Inflammatory macrophage (primary cell): ENCODE data around the gene PACSIN2.

Experiments used
- DNase-seq, 2 donors: peaks; one replicate each; pipeline ENCODE4 v3.0.0-alpha.2; 2020 to 2022

Gene PACSIN2

DNA sequence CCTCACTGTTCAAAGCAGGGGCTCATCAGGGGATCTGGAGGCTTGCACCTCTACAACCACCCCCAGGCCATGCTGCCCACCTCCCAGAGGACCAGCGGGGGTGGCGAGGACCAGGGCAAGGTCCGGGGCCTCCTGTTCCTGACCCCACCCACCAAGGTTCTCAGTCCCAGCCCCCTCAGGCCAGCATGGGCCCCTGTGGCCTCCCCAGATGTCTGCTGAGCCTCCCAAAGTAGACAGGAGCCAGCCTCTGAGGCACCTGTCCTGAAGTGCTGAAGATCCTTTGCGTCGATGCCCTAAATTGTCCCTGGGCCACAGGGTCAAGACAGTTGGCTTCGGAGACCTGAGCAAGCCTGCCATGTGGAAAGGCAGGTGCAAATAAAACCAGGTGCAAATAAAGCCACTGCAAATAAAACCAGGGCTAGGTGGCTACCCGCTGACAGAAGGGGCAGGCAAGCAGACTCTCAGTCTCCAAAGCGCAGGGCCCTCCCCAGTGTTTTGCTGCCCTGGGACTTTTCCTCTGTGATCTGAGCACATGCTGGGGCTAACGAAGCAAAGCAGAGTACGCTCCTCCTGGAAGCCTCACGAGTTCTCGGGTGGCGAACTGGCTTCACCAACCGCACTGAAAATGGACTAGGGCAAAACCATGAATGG is 135.5 kb downstream of the PACSIN2 start:
- DNase-seq, result no peak

DNA sequence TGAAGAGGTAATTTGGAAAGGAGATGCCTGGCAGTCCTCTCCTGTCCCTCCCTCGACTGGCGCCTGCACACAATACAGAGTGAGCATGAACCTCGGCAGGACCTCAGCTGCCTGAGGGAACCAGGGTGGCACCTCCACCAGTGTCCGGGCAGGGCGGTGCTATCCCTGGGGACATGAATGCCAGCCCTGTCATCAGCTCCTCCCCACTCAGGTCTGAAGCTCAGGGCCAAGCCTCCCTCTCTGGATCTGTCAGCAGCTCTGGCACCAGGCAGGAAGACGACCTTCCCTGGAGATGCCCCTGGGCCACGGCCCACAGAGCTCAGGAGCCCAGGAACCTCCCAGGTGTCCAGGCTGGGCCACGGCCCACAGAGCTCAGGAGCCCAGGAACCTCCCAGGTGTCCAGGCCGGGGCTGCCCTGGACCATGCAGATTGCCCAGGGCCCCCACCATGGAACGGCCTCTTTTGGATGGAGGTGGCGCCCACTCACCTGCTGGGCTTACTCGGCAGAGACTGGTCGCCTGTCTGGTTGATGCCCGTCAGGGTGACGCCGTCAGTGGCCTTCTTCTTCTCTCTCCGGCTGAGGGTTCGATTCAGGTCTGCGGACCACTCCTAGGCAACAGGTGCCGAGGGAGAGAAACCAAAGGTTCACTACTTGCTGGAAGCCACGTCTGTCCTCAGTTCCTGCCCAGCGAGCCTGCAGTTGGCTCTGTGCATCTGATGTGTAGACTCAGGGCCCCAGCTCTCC is 136.2 kb downstream of the PACSIN2 start:
- DNase-seq, result no peak

DNA sequence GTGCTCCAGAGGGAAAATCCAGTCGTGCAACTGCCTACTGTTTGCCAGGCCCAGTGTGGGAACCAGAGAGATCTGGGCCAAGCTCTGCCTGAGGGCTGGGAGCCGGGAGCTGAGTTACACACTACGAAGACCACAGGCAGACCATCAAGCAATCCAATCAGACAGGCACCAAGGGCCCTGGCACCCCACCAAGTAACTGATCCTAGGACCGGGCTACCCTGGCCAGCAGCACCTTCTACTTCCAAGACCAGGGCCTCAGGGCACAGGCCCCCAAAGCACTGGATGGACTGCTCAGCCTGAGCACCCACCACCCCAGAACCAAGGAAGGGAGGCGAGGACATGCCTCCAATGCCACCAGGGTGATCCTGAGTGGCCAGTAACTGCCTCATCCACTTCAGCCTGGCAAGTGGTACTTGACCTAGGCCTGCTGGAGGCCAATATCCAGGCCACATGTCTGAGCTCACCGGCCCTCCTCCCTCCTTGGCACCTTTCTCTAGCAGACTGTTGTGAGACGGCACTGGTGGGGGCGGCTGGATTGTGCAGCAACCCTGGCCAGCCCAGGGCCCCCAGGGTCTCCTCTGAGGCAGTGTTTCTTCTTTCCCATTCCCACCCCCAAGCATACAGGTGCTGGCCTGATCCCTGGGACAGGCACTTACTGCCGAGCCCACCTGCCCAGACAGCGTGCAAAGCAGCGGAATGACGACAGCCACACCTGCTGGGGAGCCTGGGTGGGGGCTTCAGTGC is 137.2 kb downstream of the PACSIN2 start:
- DNase-seq, result no peak

DNA sequence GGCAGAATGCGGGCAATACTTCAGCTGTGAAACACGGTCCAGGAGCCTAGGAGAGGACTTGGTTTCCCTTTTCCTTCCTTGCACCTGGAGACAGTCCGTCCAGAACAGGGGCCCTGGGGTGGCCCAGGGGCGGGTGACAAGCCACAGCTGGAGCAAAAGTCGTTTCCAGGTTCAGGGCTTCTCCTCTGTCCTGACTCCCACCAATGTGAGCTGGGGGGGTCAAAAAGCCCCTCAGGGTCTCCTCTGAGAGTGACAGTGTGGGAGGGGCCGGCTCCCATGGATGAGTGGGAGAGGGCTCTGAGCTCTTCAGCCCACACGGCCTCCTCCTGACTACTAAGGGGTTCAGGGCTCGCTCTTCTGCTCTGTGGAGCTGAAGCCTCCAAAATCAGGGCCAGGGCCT is 137.8 kb downstream of the PACSIN2 start:
- DNase-seq, result no peak

DNA sequence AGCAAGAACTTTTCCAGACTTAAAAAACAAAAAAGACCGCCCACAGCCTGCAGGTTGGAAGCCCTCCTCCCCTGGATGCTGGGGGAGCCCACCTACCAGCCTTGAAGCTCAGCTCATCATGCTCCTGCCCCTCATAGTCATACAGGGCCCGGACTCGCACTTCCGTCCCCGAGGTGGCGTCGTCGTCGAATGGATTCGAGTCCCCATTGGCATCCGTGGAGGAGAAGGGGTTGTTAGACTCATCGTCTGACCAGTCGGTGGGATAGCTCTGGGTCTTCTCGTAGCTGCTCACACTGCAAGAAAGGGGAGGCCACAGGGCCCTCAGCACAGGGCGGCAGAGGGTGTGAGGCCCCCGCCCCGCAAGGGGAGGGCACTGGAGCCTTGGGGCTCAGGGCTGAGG is 138.9 kb downstream of the PACSIN2 start:
- DNase-seq, result no peak

DNA sequence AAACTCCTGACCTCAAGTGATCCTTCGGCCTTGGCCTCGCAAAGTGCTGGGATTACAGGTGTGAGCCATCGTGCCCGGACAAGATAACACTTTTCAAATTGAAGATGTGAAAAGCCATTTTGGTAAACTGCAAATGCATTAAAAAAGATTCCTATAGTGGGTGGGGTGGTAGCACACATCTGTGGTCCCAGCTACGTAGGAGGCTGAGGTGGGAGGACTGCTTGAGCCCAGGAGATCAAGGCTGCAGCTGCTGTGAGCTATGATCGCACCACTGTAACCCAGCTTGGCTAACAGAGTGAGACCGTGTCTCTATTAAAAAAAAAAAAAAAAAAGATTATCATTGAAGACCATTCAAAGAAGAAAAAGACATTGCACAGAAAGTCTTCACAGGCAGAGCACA is 140.9 kb downstream of the PACSIN2 start:
- no peak for DNase-seq

DNA sequence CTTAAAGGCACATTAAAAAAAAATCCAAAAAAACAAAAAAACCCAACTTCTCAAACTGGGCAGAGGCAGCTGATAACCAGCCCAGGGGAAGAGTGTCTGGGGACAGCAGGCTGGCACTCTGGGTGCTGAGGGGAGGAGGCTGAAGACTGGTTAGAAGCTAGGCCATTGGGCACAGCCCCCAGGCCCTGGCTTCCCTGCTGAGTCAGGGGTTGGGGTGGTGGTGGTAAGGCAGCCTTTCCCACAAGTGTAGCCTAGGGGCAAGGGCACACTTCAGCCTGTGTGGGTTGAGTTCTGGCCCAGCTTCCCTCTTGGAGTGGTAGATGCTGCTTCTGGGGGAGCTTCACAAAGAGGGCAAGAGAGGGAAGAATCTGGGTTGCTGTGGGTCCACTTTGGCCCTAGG is 141.6 kb downstream of the PACSIN2 start:
- no peak for DNase-seq

DNA sequence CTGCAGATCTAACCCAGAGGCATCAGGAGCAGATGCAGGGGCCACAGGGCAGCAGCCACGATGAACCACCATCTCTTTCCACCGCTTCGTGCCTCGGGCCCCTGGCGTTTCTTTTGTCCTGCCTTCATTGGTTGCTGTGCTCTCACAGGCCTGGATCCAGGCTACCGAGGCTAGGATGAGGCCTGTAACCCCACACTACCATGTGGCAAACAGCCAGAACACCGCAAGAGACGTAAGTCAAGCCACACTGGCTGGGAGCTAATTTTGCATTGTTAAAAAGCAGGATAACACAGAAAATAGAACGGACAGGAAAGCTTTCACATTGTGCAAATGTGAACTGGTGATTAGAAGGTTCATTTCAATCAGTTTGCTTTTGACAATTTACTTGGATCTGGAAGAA is 142.1 kb downstream of the PACSIN2 start:
- DNase-seq, result no peak

DNA sequence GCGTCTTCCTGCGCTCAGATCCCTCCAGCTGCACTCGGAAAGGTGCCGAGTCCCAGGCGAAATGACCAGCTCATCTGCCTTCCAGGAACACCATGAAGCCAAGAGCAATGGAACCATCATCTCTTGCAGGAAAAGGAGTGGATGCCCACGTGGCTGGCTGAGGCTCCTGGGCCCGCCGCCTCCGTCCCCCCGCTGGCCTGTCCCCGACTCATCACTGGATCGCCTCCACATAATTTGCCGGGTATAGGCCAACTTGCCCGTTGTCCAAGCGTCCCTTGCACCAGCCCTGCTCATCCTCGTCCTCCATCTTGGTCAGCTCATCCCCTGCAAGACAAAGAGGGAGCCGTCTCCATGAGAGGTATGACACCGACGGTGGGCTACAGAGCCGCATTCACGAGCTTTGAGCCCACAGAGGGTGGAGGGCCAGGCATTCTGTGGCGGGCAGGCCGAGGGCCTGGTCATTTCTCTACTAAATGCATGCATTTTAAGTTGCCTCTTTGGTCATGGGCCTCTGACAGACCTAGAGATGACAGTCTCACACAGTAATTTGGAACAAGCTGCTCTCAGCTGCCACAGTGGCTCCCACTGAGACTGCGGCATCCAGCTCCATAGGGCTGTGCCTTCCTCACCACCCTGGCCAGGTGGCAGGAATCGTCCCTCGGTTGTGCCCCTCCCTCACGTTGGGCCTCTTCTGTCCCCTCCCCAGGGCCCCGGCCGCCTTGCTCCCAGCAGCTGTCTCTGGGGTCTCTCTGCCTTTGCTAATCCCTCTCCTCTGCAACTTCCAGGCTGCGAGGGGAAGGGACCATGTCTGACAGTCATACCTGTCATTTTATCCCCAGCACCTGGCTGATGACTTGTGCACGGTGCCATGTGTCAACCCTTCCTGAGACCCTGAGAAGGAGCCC is 143.6 kb downstream of the PACSIN2 start:
- no peak for DNase-seq

DNA sequence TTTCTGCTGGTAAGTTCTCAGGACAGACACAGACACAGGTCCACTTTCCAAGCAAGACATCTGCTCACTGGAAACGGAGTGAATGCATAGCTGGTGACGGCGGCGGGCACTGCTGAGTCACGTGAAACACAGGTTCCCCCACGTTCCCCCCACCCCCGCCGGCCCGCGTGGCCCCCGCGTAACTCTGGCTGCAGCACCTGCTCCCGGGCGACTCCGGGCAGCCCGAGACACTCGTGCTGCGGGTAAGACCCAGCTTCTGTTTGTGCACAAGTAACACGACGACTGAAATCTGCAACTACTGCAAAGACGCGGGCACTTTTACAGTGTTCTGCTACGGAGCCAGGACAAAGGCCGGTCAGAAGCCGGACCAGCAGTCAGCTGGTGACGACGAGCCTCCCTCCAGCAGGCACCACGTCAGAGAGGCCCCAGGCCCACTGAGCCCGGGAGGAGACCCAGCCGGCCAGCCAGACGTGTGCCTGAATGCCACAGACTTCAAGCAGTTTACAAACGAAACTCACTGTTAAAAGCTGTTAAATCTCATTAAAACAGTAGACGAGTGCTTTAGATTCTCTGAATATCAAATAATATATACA is 145.0 kb downstream of the PACSIN2 start:
- DNase-seq, result no peak

DNA sequence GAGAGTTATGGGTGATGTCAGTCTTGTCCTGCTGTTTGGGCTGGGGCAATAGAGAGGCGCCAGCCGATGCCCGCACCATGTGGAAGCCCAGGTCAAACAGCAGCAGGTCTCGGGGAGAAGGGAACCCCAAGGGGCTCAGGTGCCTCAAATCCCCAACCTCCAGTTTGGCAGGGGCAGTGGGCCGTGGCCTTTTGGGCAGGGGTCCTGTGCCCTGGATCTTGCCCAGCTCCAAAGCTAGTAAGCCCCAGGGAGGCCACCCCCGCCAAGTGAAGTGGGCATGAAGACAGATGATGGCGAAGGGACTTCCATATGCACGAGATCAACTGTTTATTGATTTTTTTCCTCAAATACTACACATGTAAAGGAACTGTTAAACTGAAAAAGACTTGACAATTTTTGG is 145.5 kb downstream of the PACSIN2 start:
- DNase-seq, result no peak

DNA sequence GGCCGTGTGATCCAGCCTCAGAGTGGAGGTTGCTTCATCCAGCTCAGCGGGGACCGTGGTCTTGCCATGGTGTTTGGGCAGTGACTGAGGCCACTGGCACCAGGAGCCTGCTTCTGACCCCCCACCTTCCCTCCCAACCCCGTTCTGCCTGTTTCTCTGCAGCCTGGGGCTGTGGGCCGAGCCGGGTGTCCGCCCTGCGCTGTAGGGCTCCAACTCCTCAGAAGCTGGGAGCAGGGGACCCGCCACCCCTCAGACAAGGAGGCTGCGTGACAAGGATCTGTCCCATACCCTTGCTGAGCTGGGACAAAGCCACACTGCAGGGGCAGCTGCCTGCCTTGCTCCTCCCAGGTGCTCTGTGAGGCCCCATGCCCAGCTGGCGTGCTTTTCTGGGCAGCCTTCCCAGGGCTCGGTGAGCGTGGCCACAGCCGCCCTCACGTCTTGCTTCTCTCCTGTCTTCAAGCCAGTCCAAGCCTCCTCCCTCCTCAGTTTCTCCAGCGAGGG is 146.1 kb downstream of the PACSIN2 start:
- DNase-seq, result no peak

DNA sequence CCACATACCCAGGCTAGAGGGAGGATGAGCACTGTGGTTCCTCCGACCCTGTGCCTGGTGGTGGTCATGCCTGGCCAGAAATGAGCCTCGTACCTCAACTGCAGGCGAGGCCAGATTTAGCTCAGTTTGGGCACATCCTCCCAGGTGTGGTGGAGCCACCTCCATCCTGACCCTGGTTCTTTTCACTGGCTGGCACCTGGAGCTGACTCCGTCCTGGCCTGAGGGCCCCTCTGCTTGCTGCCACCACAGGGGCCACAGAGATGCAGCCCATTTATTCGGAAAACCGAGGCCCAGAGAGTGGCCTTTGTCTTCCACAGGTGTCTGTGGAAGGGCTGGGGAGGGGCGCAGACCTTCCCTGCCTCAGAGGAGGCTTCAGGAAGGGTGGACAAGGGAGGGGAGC is 148.8 kb downstream of the PACSIN2 start:
- no peak for DNase-seq

DNA sequence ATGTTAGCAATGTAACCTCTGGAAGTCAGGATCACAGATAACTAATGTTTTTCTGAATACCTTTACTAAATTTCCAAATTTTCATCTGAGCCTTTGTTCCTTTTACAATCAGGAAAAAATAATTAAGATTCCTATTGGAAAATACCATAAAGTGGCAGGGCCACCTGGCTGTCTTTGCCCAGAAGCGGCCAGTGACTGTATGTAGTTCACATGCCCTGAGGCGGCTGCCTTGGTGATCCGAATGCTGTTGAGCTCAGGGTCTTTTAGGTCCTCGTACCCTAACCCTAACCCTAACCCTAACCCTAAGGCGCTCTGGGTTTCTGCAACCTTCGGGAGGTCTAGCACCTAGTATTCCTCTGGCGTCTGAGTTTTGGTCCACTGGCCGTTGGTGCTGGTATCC is 149.4 kb downstream of the PACSIN2 start:
- no peak for DNase-seq

DNA sequence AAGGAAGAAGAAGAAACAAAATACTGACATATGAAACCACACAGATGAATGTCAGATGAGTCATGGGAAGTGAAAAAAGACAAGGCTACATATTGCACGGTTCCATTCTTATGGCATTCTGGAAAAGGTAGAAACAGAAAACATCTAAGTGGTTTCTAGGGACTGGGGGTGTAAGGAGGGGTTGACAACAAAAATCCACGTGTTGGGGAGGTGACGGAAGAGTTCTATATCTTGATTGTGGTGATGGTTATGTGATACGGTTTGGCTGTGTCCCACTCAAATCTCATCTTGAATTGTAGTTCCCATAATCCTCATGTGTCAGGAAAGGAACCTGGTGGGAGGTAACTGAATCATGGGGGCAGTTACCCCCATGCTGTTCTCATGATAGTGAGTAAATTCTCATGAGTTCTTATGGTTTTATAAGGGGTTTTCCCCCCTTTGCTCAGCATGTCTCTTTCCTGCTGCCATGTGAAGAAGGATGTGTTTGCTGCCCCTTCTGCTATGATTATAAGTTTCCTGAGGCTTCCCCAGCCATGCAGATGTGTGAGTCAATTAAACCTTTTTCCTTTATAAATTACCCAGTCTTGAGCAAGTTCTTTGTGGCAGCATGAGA is 151.5 kb downstream of the PACSIN2 start:
- DNase-seq, result peak; percentile 71 to 75

DNA sequence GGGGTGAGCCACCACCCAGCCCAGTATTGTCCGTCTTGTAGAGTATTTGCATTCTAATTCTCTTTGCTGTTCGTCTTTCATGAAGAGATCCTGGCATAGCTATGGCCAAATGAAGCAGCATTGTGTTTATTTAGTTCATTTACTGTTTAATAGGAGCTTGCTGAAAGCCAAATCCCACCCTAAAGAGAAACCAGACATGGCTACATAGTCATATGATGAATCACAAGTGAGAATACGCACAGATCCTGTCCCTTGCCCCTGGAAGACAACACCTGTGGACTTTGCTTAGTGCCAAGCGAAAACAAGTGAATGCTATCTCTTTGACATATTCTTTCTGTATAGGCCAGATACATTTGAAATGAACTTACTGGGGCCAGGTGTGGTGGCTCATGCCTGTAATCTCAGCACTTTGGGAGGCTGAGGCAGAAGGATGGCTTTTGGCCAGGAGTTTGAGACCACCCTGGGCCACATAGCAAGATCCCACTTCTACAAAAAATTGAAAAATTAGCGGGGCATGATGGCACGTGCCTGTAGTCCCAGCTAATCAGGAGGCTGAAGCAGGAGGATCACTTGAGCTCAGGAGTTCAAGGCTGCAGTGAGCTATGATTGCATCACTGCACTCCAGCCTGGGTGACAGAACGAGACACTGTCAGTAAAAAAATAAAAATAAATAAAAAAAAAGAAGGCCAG is 152.8 kb downstream of the PACSIN2 start:
- no peak for DNase-seq

DNA sequence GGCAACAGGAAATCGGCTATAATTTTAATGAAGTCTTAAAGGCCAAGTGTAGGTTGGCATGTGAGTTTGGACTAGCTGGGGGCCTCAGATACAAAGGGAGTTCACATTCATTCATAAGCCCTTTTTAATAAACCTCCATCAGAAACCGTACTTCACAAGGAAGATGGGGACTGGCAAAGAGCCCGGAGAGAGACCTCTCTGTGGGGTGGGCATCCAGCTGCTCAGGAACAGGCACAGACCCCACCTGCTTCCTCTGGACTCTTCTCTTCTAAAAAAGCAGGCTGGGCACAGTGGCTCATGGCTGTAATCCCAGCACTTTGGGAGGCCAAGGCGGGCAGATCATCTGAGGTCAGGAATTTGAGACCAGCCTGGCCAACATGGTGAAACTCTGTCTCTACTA is 154.0 kb downstream of the PACSIN2 start:
- DNase-seq, result no peak

DNA sequence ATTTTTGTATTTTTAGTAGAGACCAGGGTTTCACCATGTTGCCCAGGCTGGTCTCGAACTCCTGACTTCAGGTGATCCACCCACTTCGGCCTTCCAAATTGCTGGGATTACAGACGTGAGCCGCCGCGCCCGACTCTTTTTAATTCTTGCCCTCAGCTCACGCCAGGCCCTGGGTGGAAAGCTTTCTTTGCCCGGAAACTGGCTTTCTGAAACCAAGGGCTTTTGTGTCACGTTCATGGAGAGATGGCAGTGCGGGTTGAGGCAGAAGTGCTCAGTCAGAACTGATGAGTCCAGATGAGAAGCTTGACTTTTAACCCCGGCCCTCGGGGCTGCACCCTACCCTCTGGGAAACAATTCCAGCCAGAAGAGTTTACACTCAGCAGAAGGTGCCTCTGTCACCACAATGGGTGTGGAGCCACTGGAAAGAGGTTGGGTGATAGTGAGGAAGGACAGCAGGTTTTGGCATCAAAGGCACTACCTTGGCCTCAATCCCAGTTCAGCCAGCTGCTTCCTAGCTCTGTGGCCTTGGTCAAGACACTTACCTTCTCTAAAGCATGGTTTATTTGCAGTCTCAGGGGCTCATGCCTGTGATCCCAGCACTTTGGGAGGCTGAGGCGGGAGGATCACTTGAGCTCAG is 157.0 kb downstream of the PACSIN2 start:
- DNase-seq, result no peak

DNA sequence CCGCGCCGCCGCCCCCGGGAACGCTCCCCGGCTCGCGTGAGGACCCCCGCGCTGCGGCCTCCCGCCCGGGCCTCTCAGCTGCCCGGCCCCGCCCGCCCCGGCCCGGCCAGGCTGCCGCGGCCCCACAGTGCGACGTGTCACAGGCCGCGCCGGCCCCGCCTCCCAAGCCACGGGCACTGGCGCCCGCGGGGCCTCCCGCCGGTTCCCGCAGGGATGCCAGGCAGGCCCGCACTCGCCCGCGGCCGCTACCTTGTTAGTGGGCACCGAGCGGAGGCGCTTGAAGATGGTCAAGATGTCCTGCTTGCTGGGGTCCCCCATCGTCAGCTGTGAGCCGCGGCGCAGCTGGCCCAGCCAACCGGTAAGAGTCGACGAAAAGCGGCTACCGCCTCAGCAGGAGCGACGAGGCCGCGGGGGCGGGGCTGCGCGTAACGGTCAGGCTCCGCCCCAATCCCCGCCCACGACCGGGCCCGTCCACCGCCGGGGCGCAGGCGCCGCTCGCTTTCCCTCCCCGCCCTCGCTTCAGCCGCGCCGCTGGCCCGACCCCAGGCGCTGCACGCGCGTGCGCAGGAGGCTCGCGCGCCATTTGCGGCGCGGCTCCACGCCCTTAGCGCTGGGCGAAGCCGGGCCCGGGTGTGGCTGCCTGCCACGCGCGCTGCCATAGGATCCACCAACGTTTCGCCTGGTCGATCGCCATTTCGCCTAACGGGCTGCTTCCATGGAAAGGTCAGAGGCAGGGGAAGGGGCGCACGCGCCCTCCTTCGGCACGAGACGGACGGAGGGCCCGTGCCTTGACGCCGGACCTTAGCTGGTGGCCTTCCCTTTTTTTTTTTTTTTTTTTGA is 157.9 kb downstream of the PACSIN2 start, which contains the start of gene ARFGAP3:
Gene ARFGAP3, minus strand, starts transcription at position 409 of the 840 bp plus-strand sequence. Its CDS starts 91 bp downstream, at position 318.
- peak; percentile 97 to 99 for DNase-seq
